ENCODE data around the gene PCP2.

Gene PCP2

DNA sequence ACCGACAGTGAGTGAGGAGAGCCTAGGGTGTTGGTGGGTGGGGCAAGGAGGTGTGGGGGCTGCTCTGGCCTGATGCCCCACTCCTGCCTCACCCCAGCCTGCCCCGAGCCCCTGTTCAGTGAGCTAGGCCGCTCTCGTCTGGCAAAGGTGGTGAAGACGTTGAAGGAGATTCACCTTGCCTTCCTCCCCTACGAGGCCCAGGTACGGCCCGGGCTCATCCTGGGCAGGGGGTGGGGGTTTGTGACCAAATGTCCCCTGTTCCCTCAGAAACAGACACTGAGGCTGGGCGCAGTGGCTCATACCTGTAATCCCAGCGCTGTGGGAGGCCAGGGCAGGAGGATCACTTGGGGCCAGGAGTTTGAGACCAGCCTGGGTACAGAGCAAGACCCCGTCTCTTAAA is 7.3 kb upstream of the PCP2 start:
- no peak for TF ChIP-seq TAF1 (IDR thresholded peaks at IDR 0.05; ENCODE audit: low read depth)
- TF ChIP-seq, protein P1, sequence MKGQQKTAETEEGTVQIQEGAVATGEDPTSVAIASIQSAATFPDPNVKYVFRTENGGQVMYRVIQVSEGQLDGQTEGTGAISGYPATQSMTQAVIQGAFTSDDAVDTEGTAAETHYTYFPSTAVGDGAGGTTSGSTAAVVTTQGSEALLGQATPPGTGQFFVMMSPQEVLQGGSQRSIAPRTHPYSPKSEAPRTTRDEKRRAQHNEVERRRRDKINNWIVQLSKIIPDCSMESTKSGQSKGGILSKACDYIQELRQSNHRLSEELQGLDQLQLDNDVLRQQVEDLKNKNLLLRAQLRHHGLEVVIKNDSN (IDR thresholded peaks at IDR 0.05): no peak
- no peak for TF ChIP-seq CEBPB (IDR thresholded peaks at IDR 0.05)
- TF ChIP-seq, protein P2, sequence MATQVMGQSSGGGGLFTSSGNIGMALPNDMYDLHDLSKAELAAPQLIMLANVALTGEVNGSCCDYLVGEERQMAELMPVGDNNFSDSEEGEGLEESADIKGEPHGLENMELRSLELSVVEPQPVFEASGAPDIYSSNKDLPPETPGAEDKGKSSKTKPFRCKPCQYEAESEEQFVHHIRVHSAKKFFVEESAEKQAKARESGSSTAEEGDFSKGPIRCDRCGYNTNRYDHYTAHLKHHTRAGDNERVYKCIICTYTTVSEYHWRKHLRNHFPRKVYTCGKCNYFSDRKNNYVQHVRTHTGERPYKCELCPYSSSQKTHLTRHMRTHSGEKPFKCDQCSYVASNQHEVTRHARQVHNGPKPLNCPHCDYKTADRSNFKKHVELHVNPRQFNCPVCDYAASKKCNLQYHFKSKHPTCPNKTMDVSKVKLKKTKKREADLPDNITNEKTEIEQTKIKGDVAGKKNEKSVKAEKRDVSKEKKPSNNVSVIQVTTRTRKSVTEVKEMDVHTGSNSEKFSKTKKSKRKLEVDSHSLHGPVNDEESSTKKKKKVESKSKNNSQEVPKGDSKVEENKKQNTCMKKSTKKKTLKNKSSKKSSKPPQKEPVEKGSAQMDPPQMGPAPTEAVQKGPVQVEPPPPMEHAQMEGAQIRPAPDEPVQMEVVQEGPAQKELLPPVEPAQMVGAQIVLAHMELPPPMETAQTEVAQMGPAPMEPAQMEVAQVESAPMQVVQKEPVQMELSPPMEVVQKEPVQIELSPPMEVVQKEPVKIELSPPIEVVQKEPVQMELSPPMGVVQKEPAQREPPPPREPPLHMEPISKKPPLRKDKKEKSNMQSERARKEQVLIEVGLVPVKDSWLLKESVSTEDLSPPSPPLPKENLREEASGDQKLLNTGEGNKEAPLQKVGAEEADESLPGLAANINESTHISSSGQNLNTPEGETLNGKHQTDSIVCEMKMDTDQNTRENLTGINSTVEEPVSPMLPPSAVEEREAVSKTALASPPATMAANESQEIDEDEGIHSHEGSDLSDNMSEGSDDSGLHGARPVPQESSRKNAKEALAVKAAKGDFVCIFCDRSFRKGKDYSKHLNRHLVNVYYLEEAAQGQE (IDR thresholded peaks at IDR 0.05; ENCODE audit: low read depth): no peak
- no peak for TF ChIP-seq RAD21 (IDR thresholded peaks at IDR 0.05; ENCODE audit: low read depth)
- no peak for TF ChIP-seq NFIC (IDR thresholded peaks at IDR 0.05)
- no peak for TF ChIP-seq CREB1 (IDR thresholded peaks at IDR 0.05; ENCODE audit: low read depth)
- no peak for TF ChIP-seq TCF12 (IDR thresholded peaks at IDR 0.05; ENCODE audit: low read depth)
- TF ChIP-seq TEAD4 (IDR thresholded peaks at IDR 0.05): no peak

DNA sequence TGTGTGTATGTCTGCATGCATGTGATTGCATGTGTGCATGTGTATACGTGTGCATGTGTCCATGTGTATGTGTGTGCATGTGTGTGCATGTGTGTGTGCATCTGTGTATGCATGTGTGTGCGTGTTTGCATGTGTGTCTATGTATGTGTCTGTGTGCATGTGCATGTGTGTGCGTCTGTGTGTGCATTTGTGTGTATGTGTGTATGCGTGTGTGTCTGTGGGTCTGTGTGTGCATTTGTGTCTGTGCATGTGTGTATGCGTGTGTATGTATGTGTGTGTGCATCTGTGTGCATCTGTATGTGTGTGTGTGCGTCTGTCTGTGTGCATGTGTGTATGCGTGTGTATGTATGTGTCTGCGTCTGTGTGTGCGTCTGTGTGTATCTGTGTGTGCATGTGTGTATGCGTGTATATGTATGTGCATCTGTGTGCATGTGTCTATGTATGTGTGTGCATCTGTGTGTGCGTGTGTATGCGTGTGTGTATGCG is 6.4 kb upstream of the PCP2 start:
- TF ChIP-seq YY1 (IDR thresholded peaks at IDR 0.05; ENCODE audit: low read depth) (no peak), NFIC (IDR thresholded peaks at IDR 0.05) (no peak), TCF12 (IDR thresholded peaks at IDR 0.05; ENCODE audit: low read depth) (no peak), TEAD4 (IDR thresholded peaks at IDR 0.05) (no peak), ZBTB7A (IDR thresholded peaks at IDR 0.05; ENCODE audit: low read depth) (no peak)
- TF ChIP-seq, protein P1 (IDR thresholded peaks at IDR 0.05): no peak
- TF ChIP-seq, protein P3, sequence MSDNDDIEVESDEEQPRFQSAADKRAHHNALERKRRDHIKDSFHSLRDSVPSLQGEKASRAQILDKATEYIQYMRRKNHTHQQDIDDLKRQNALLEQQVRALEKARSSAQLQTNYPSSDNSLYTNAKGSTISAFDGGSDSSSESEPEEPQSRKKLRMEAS (IDR thresholded peaks at IDR 0.05): no peak
- TF ChIP-seq, protein P2 (IDR thresholded peaks at IDR 0.05; ENCODE audit: low read depth): no peak

DNA sequence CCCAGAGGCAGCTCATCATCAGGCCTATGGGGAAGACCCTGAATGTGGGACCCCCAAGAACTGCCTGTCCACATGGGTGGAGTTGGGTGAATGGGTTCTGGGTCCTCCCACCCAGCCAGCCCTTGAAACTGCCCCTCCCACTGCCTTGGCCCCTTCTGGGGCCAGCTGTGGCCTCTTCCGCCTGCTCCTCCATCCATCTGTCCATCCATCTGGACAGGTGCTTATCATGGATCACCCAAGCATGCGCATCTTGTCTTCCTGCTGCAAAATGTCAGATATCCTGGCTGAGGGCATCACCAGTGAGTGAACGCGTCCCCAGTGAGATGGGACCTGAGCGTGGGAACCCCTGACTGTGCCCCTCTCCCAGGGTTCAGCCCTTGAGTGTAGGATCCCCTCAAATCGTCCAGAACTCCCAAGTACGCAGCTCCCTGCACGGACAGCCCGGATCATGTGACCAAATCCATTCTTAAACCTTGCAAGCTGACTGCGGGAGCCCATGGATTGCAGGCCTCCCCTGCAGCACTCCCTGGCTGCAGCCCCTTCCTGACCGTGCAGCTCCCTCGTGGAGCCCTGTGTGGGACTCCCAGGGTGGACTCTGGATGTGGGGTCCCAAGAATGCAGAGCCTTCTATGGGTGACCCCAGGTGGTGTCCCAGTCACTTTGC is 5.4 kb upstream of the PCP2 start:
- no peak for TF ChIP-seq EGR1 (IDR thresholded peaks at IDR 0.05)
- no peak for TF ChIP-seq TEAD4 (IDR thresholded peaks at IDR 0.05)

DNA sequence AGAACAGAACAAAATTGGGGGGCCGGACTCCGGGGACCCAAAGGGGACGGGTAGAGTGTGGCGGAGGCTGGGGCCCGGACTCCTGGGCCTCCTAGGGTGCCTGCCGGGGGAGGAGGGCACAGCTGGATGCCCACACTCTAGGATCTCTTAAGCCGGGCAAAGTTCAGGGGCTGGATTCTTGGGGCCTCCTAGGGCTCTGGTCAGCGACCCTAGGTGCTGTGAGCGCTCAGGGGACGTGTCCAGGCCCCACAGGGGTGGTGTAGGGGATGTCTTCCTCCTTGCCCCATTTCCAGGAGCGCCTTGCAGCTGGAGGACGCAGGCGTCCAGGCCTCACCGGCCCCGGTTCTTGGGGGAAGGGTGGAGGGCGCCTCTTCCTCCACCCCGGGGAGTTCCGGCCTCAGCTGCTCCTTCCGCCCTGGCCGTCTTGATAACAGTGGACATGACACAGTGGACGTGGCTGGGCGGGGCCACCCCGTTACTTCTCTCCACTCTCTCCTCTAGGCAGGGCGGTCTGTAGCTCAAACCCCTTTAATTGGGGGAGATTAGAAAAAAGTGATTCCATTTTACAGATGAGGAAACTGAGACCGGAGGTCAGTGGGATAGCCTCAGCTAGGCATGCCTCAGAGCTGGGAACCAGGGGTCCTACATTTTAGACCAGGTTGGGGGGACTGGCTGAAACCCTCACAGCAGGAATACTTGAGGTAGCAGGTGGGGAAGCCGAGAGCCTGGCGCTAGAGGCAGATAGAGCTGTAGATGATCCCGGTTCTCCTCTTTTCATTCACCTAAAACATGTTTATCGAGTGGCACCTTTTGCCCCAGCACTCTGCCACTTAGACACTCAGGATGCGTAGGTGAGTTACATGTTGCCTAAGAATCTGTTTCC is 4.1 kb upstream of the PCP2 start:
- TF ChIP-seq, protein P3 (IDR thresholded peaks at IDR 0.05): no peak
- TF ChIP-seq TEAD4 (IDR thresholded peaks at IDR 0.05) (no peak), FOXM1 (IDR thresholded peaks at IDR 0.05; ENCODE audit: borderline replicate concordance, low read depth) (no peak), TCF12 (IDR thresholded peaks at IDR 0.05; ENCODE audit: low read depth) (no peak), RAD21 (IDR thresholded peaks at IDR 0.05; ENCODE audit: low read depth) (no peak), CEBPB (IDR thresholded peaks at IDR 0.05) (no peak), NFIC (IDR thresholded peaks at IDR 0.05) (no peak), EP300 (IDR thresholded peaks at IDR 0.05; ENCODE audit: borderline replicate concordance) (no peak), ZBTB7A (IDR thresholded peaks at IDR 0.05; ENCODE audit: low read depth) (no peak), TAF1 (IDR thresholded peaks at IDR 0.05; ENCODE audit: low read depth) (no peak; the same call in 1 of the 2 replicates), EGR1 (IDR thresholded peaks at IDR 0.05) (no peak)
- TF ChIP-seq, protein P1 (IDR thresholded peaks at IDR 0.05): no peak
- TF ChIP-seq, protein P2 (IDR thresholded peaks at IDR 0.05; ENCODE audit: low read depth): no peak

All from Ishikawa (cell line).